Measurements from ENCODE around the gene TCN2. TPM values are rescaled to one million over a fixed set of nuclear protein-coding genes. Genes with fewer than 3 reads are reported as not detected.
"Not testable (repeated sequence)": the region's sequence is repeated elsewhere in the genome, so short reads cannot be mapped to it uniquely, and the experiment has no call there.

TCN2 gene
- total RNA-seq, 1 experiment from 2014 or later: 2.4 TPM

DNA sequence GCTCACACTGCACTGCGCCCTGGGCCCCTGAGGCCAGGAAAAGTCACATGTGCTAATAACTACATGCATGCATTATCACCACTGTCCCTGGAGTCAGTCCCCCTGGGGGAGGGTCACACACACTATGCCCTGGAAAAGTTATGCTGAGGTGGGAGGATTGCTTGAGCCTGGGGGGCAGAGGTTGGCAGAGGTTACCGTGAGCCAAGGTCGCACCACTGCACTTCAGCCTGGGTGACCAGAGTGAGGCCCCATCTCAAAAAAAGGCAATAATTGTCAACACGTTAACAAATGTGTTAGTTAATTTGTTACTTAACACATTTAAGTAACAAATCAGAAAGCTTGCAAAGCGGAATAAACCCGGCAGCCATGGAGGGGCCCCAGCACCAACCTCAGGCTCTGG is 47.1 kb upstream of the TCN2 start:
- intact Hi-C loops (cut with micrococcal nuclease; ENCODE audit: unreplicated experiment) (no loop called here), in situ Hi-C loops (cut with HindIII; ENCODE audit: low pct_unique_long_range_greater_than_20kb, low sequenced_read_pairs) (no loop called here)
- no peak for ATAC-seq
- Histone ChIP-seq H3K4me3 (ENCODE audit: low read depth in 2 of 2, low read length in 2 of 2) (no peak overlapping the region), H3K36me3 (ENCODE audit: control insufficient read depth, insufficient read depth, low read length) (no peaks in the 10 kb centered on the region), H3K4me1 (ENCODE audit: control insufficient read depth, insufficient read depth, low read length) (no peaks in the 10 kb centered on the region), H3K9me3 (ENCODE audit: control insufficient read depth, insufficient read depth, low read depth, low read length) (no peaks in the 10 kb centered on the region), H3K27me3 (ENCODE audit: control insufficient read depth, insufficient read depth, low read length) (no peaks in the 10 kb centered on the region), H3K27ac (ENCODE audit: low read length) (no peak overlapping the region)
- TF ChIP-seq SIN3A (IDR thresholded peaks at IDR 0.05; ENCODE audit: borderline replicate concordance, insufficient read depth, low read depth, low read length): no peak
- TF ChIP-seq POLR2AphosphoS5 (IDR thresholded peaks at IDR 0.05; ENCODE audit: low read depth, low read length): no peak
- TF ChIP-seq, protein P1, sequence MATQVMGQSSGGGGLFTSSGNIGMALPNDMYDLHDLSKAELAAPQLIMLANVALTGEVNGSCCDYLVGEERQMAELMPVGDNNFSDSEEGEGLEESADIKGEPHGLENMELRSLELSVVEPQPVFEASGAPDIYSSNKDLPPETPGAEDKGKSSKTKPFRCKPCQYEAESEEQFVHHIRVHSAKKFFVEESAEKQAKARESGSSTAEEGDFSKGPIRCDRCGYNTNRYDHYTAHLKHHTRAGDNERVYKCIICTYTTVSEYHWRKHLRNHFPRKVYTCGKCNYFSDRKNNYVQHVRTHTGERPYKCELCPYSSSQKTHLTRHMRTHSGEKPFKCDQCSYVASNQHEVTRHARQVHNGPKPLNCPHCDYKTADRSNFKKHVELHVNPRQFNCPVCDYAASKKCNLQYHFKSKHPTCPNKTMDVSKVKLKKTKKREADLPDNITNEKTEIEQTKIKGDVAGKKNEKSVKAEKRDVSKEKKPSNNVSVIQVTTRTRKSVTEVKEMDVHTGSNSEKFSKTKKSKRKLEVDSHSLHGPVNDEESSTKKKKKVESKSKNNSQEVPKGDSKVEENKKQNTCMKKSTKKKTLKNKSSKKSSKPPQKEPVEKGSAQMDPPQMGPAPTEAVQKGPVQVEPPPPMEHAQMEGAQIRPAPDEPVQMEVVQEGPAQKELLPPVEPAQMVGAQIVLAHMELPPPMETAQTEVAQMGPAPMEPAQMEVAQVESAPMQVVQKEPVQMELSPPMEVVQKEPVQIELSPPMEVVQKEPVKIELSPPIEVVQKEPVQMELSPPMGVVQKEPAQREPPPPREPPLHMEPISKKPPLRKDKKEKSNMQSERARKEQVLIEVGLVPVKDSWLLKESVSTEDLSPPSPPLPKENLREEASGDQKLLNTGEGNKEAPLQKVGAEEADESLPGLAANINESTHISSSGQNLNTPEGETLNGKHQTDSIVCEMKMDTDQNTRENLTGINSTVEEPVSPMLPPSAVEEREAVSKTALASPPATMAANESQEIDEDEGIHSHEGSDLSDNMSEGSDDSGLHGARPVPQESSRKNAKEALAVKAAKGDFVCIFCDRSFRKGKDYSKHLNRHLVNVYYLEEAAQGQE (IDR thresholded peaks at IDR 0.05; ENCODE audit: insufficient read depth in 1 of 2, low read depth in 2 of 2, low read length in 1 of 2): no peak
- TF ChIP-seq TCF7L2 (IDR thresholded peaks at IDR 0.05; ENCODE audit: low read depth, low read length): no peak
- TF ChIP-seq, protein P2, sequence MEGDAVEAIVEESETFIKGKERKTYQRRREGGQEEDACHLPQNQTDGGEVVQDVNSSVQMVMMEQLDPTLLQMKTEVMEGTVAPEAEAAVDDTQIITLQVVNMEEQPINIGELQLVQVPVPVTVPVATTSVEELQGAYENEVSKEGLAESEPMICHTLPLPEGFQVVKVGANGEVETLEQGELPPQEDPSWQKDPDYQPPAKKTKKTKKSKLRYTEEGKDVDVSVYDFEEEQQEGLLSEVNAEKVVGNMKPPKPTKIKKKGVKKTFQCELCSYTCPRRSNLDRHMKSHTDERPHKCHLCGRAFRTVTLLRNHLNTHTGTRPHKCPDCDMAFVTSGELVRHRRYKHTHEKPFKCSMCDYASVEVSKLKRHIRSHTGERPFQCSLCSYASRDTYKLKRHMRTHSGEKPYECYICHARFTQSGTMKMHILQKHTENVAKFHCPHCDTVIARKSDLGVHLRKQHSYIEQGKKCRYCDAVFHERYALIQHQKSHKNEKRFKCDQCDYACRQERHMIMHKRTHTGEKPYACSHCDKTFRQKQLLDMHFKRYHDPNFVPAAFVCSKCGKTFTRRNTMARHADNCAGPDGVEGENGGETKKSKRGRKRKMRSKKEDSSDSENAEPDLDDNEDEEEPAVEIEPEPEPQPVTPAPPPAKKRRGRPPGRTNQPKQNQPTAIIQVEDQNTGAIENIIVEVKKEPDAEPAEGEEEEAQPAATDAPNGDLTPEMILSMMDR (IDR thresholded peaks at IDR 0.05): no peak
- POLR2A ChIA-PET: no interaction called here
- CTCF ChIA-PET: no interaction called here
- no TSS peak for BruUV-seq (replicated peaks)
- no peak for DNase-seq (ENCODE audit: low read depth, low spot score)

DNA sequence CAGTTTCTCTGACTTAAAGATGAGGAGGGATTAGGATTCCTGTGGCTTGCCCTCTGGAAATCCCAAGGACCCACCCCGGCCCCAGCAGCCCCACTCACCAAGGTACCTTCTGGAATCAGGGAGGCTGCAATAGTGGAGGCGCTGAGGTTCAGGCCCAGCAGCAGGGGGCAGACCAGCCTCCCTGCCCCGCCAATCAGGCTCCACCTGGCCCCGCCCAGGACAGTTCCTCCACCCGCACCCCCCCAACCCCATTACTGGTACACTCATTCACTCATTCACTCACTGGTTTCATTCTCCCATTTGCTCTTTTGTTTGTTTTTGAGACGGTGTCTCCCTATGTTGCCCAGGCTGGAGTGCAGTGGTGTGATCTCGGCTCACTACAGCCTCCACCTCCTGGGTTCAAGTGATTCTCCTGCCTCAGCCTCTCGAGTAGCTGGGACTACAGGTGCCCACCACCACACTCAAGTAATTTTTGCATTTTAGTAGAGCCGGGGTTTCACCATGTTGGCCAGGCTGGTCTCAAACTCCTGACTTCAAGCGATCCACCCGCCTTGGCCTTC is 46.3 kb upstream of the TCN2 start:
- H3K4me3 ChIP-seq (ENCODE audit: low read depth in 2 of 2, low read length in 2 of 2); CTCF ChIA-PET; H3K27ac ChIP-seq (ENCODE audit: low read length); BruUV-seq (replicated peaks); DNase-seq (ENCODE audit: low read depth, low spot score); H3K36me3 ChIP-seq (ENCODE audit: control insufficient read depth, insufficient read depth, low read length); POLR2A ChIA-PET; in situ Hi-C loops (cut with HindIII; ENCODE audit: low pct_unique_long_range_greater_than_20kb, low sequenced_read_pairs); H3K27me3 ChIP-seq (ENCODE audit: control insufficient read depth, insufficient read depth, low read length); H3K9me3 ChIP-seq (ENCODE audit: control insufficient read depth, insufficient read depth, low read depth, low read length); intact Hi-C loops (cut with micrococcal nuclease; ENCODE audit: unreplicated experiment); H3K4me1 ChIP-seq (ENCODE audit: control insufficient read depth, insufficient read depth, low read length): not testable (repeated sequence)
- peak; percentile 45; the same call in 1 of the 2 replicates for ATAC-seq

DNA sequence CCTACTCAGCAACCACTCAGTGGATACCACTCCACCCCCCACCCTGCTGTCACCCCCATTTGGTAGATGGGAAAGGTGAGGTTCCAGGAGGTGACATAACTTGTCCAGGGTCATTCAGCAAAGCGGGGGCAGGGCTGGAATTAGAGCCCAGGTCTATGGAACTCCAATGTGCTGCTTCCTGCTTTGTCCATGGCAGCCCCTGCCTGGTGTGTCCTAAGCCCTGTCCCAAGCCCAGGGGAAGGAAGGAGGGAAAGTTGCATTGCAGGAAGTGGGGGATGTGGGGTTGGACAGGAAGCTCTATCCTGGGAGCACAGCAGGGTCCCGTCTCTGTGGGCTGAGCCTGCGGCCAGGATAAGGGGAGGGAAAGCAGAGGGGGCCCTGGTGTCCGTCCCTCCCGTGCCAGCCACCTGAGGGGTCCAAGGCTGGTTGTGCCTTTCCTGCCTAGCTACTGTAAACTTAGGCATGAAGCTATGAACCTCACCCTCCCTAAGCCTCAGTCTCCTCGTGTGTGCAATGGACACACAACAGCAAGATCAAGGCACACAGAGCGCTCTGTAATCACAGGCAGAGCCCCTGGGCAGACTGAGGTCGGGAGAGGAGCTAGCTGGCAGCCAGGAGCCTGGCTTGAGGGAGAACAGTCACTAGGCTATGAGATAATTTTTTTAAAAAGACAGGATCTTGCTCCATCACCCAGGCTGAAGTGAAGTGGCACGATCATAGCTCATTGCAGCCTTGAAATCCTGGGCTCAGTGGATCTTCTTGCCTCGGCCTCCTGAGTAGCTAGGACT is 45.4 kb upstream of the TCN2 start:
- ATAC-seq: no peak
- Histone ChIP-seq H3K9me3 (ENCODE audit: control insufficient read depth, insufficient read depth, low read depth, low read length) (no peaks in the 10 kb centered on the region), H3K27me3 (ENCODE audit: control insufficient read depth, insufficient read depth, low read length) (no peaks in the 10 kb centered on the region), H3K36me3 (ENCODE audit: control insufficient read depth, insufficient read depth, low read length) (no peaks in the 10 kb centered on the region), H3K4me3 (ENCODE audit: low read depth in 2 of 2, low read length in 2 of 2) (no peak overlapping the region), H3K4me1 (ENCODE audit: control insufficient read depth, insufficient read depth, low read length) (no peaks in the 10 kb centered on the region; the same call in 1 of the 2 replicates), H3K27ac (ENCODE audit: low read length) (no peak overlapping the region)
- BruUV-seq (replicated peaks): no TSS peak
- POLR2A ChIA-PET: no interaction called here
- in situ Hi-C loops (cut with HindIII; ENCODE audit: low pct_unique_long_range_greater_than_20kb, low sequenced_read_pairs) (no loop called here), intact Hi-C loops (cut with micrococcal nuclease; ENCODE audit: unreplicated experiment) (no loop called here)
- no peak for DNase-seq (ENCODE audit: low read depth, low spot score)
- CTCF ChIA-PET: no interaction called here
- TF ChIP-seq POLR2AphosphoS5 (IDR thresholded peaks at IDR 0.05; ENCODE audit: low read depth, low read length) (no peak), TCF7L2 (IDR thresholded peaks at IDR 0.05; ENCODE audit: low read depth, low read length) (no peak), SIN3A (IDR thresholded peaks at IDR 0.05; ENCODE audit: borderline replicate concordance, insufficient read depth, low read depth, low read length) (no peak)
- TF ChIP-seq, protein P1 (IDR thresholded peaks at IDR 0.05; ENCODE audit: insufficient read depth in 1 of 2, low read depth in 2 of 2, low read length in 1 of 2): no peak
- TF ChIP-seq, protein P2 (IDR thresholded peaks at IDR 0.05): no peak
